Osteoblast (primary cell): ENCODE measurements around the gene PM20D2. TPM values are rescaled to one million over a fixed set of nuclear protein-coding genes. Genes with fewer than 3 reads are reported as not detected.

ENCODE experiments used
- DNase-seq: peaks from one replicate; pipeline ENCODE4 v3.0.0; 2011; ENCODE audit warnings: low spot score, mixed read lengths; ENCODE audit not compliant: insufficient read length; ENCODE audit errors: missing footprints
- H2AFZ ChIP-seq: 2 replicates; pipeline ENCODE4 v1.6.0; 2011; ENCODE audit warnings: mild to moderate bottlenecking, low read length
- H3K27ac ChIP-seq: 2 replicates; pipeline ENCODE4 v1.5.1; 2011; ENCODE audit warnings: mild to moderate bottlenecking, low read depth, low read length, moderate library complexity
- H3K27me3 ChIP-seq: 2 replicates; pipeline ENCODE4 v1.6.0; 2012; ENCODE audit warnings: mild to moderate bottlenecking, control low read depth, inconsistent platforms, low read length, moderate library complexity; ENCODE audit not compliant: insufficient read depth
- H3K36me3 ChIP-seq: 2 replicates; pipeline ENCODE4 v1.5.1; 2011; ENCODE audit warnings: mild to moderate bottlenecking, low read length, control low read depth, moderate library complexity; ENCODE audit not compliant: insufficient read depth
- H3K4me1 ChIP-seq: 2 replicates; pipeline ENCODE4 v1.5.1; 2011; ENCODE audit warnings: mild to moderate bottlenecking, low read length, control low read depth, moderate library complexity; ENCODE audit not compliant: insufficient read depth
- H3K4me2 ChIP-seq: 2 replicates; pipeline ENCODE4 v1.6.0; 2011; ENCODE audit warnings: mild to moderate bottlenecking, low read length; ENCODE audit not compliant: insufficient read depth
- H3K4me3 ChIP-seq: fragments of 200-600 bp; sonication (generic); 3 replicates; pipeline ENCODE4 v1.5.1; 2012; ENCODE audit warnings: mild to moderate bottlenecking, low read length, inconsistent platforms; ENCODE audit not compliant: insufficient read depth
- H3K79me2 ChIP-seq: 2 replicates; pipeline ENCODE4 v1.6.0; 2012; ENCODE audit warnings: mild to moderate bottlenecking, low read length, control low read depth, inconsistent platforms; ENCODE audit not compliant: insufficient read depth
- H3K9me3 ChIP-seq: 2 replicates; pipeline ENCODE4 v1.5.1; 2011; ENCODE audit warnings: low read depth, low read length, control low read depth
- H4K20me1 ChIP-seq: 2 replicates; pipeline ENCODE4 v1.6.0; 2012; ENCODE audit warnings: mild to moderate bottlenecking, low read length, control low read depth; ENCODE audit not compliant: insufficient read depth
- CTCF ChIP-seq: IDR thresholded peaks from 2 replicates; pipeline ENCODE4 v1.5.1; 2011; ENCODE audit warnings: mild to moderate bottlenecking, low read depth, low read length, moderate library complexity; ENCODE audit errors: extremely low read depth
- total RNA-seq: library from RNA; depleted of rRNA; stranded (reverse); fragments of >200 nt; gene quantifications from 2 replicates; pipeline ENCODE4 v1.2.3, GENCODE V29; 2012

PM20D2 gene
- total RNA-seq, 1 donor: 2.9 TPM

DNA sequence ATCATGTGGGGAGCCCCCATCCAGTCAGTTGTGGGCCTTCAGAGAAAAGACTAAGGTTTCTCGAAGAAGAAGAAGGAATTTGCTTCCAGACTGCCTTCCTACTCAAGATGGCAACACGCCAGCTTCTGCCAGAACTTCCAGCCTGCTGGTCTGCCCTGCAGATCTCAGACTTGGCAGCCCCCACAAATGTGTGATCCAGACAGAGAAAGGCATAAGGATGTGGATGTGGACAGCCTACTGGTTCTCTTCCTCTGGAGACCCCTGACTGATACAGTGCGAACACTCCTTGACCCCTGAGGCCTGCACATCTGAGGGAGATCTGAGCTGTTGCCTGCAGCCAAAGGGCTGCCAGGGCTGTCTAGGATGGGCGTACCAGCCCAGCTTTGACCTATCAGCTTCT is 62.7 kb downstream of the PM20D2 start:
- Histone ChIP-seq H3K36me3 (no peaks in the 10 kb centered on the region), H3K9me3 (no peaks in the 10 kb centered on the region), H3K27me3 (no peaks in the 10 kb centered on the region), H3K27ac (no peak overlapping the region), H3K4me1 (no peaks in the 10 kb centered on the region), H3K79me2 (no peaks in the 10 kb centered on the region), H2AFZ (no peak overlapping the region), H3K4me2 (no peak overlapping the region), H4K20me1 (no peaks in the 10 kb centered on the region), H3K4me3 (no peak overlapping the region)
- DNase-seq: no peak
- TF ChIP-seq CTCF: no peak

GRCh38 chr6:89209457-89209856 is 63.6 kb downstream of the PM20D2 start:
- no peak overlapping the region for H3K4me3 ChIP-seq
- no peak for TF ChIP-seq CTCF
- H3K4me2 ChIP-seq: no peak overlapping the region
- H3K9me3 ChIP-seq: no peaks in the 10 kb centered on the region
- H3K4me1 ChIP-seq: no peaks in the 10 kb centered on the region
- H3K27ac ChIP-seq: no peak overlapping the region
- H3K27me3 ChIP-seq: no peaks in the 10 kb centered on the region
- no peak for DNase-seq
- no peaks in the 10 kb centered on the region for H3K79me2 ChIP-seq
- no peaks in the 10 kb centered on the region for H3K36me3 ChIP-seq
- no peaks in the 10 kb centered on the region for H4K20me1 ChIP-seq
- H2AFZ ChIP-seq: no peak overlapping the region

DNA sequence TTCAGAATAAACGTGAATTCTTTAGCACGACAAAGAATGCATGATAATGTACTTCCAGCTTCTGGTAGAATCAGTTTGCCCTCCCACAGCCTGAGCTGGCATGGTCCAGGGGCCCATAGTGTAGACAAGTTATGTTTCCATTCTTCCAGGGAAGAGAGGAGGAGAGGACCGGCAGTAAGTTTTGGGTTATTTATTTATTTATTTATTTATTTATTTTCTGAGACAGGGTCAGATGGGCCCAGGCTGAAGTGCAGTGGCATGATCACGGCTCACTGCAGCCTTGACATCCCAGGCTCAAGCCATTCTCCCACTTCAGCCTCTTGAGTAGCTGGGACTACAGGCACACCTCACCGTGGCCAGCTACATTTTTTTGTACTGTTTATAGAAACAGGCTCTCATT is 66.6 kb downstream of the PM20D2 start:
- no peak for DNase-seq
- H3K27me3 ChIP-seq: peaks cover under 1% of the 10 kb centered on the region
- no peak overlapping the region for H3K4me2 ChIP-seq
- no peak overlapping the region for H3K4me3 ChIP-seq
- no peaks in the 10 kb centered on the region for H3K79me2 ChIP-seq
- no peaks in the 10 kb centered on the region for H4K20me1 ChIP-seq
- no peak overlapping the region for H2AFZ ChIP-seq
- no peaks in the 10 kb centered on the region for H3K36me3 ChIP-seq
- no peaks in the 10 kb centered on the region for H3K9me3 ChIP-seq
- no peak overlapping the region for H3K27ac ChIP-seq
- H3K4me1 ChIP-seq: no peaks in the 10 kb centered on the region
- TF ChIP-seq CTCF: no peak

- no peak for TF ChIP-seq CTCF
- no peak overlapping the region for H2AFZ ChIP-seq
- no peak for DNase-seq
Observed at GRCh38 chr6:89214197-89214596, 68.3 kb downstream of the PM20D2 start.

More at GRCh38 chr6:89214197-89214596, 68.3 kb downstream of the PM20D2 start:
- Histone ChIP-seq H3K4me3 (no peak overlapping the region), H3K4me1 (no peaks in the 10 kb centered on the region), H3K9me3 (no peaks in the 10 kb centered on the region), H3K79me2 (no peaks in the 10 kb centered on the region), H3K4me2 (no peak overlapping the region), H3K36me3 (no peaks in the 10 kb centered on the region), H3K27ac (no peak overlapping the region), H4K20me1 (no peaks in the 10 kb centered on the region), H3K27me3 (peaks cover 4% of the 10 kb centered on the region)

Other genes starting within 250 kb of the PM20D2 start
- gene RNGTT, start 182.4 kb upstream of the PM20D2 start, total RNA-seq: 19.2 and 20.3 TPM in 2 replicates
- 95.2 and 98.1 TPM in 2 replicates for gene PNRC1, start 65.3 kb upstream of the PM20D2 start, total RNA-seq
- gene SRSF12, start 28.0 kb upstream of the PM20D2 start, total RNA-seq: under 0.01 and 0.29 TPM in 2 replicates
- not detected in 2 replicates for gene GABRR1, start 71.3 kb downstream of the PM20D2 start, total RNA-seq
- not detected in 2 replicates for gene GABRR2, start 169.2 kb downstream of the PM20D2 start, total RNA-seq
- gene UBE2J1, start 206.7 kb downstream of the PM20D2 start, total RNA-seq: 44.5 and 45.7 TPM in 2 replicates